ENCODE data around the gene G6PD. TPM values are rescaled to one million over a fixed set of nuclear protein-coding genes. Genes with fewer than 3 reads are reported as not detected.

G6PD gene
- total and polyA plus RNA-seq, 2 of the 4 experiments (the other 2 are of a cell fraction), result 77.1 to 213 TPM

DNA sequence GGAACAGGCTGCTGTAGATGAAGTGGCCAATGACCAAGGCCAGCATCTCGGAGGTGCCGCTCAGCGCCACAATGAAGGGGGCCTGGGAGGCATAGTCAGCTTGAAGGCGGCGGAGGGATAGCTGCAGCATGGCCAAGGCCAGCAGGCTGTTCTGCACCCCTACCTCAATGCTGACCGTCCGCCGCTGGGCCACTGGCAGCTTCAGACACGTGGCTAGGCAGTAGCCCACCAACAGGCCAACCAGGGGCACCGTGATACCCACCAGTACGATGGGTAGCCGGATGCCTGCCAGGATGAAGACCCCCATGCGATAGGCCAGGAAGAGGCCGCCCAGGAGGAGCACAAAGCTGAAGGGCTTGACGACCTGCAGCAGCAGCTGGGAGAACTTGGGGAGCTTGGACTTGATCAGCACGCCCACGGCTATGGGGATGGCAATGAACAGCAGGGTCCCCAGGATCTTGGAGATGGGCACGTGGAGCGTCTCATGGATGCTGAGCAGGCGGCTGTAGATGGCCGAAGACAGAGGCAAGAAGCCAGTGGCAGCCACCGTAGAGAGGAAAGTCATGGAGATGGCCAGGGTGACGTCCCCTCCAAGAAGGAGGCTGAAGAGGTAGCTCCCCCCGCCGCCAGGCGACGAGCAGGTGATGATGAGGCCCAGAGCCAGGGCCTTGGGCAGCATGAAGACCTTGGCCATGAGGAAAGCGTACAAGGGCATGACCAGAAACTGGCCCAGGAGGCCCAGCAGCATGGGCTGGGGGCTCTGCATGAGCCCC is 58.9 kb downstream of the G6PD start:
- Histone ChIP-seq H2AK5ac (ENCODE audit: low read depth, low read length) (no peak overlapping the region; the same call in 1 of the 2 replicates), H3K23ac (ENCODE audit: low read depth, low read length) (no peak overlapping the region), H4K5ac (ENCODE audit: low read depth, low read length) (no peak overlapping the region), H3K4me3 (ENCODE audit: insufficient read depth, low read depth, low read length) (no peak overlapping the region), H3K4me2 (ENCODE audit: low read depth, low read length) (no peak overlapping the region), H2BK15ac (ENCODE audit: low read depth, low read length) (no peak overlapping the region), H4K20me1 (ENCODE audit: insufficient read depth, low read length) (peaks cover 4% of the 10 kb centered on the region; the same call in 1 of the 2 replicates), H3K4ac (ENCODE audit: low read depth, low read length) (no peak overlapping the region), H3K27me3 (ENCODE audit: control insufficient read depth, insufficient read depth, low read length) (no peaks in the 10 kb centered on the region), H2BK5ac (ENCODE audit: low read depth, low read length, poor library complexity, severe bottlenecking) (no peak overlapping the region), H4K8ac (ENCODE audit: low read depth in 2 of 2, low read length in 2 of 2) (no peak overlapping the region), H3K27ac (ENCODE audit: insufficient read depth, low read length) (no peak overlapping the region), H3K14ac (replicated peaks; ENCODE audit: low read depth, low read length) (no peak overlapping the region), H3K79me1 (ENCODE audit: low read depth in 1 of 2, low read length in 2 of 2) (peaks cover 3 to 38% of the 10 kb centered on the region in 2 experiments; a peak in 3 of 4 replicates), H3K36me3 (ENCODE audit: control insufficient read depth, insufficient read depth, low read length) (peaks cover 16% of the 10 kb centered on the region; the same call in 1 of the 2 replicates), H3K18ac (ENCODE audit: low read depth, low read length) (no peak overlapping the region), H2BK120ac (ENCODE audit: low read depth, low read length) (no peak overlapping the region), H3K4me1 (ENCODE audit: control insufficient read depth, insufficient read depth, low read length) (peaks cover 4% of the 10 kb centered on the region; the same call in 1 of the 2 replicates), H3K9me3 (ENCODE audit: control insufficient read depth, insufficient read depth, low read length) (no peaks in the 10 kb centered on the region), H2BK20ac (ENCODE audit: low read depth, low read length) (no peak overlapping the region), H3K56ac (ENCODE audit: extremely low read depth, insufficient read depth, low read length) (no peak overlapping the region), H4K91ac (ENCODE audit: insufficient read depth, low read depth, low read length) (no peak overlapping the region), H3K9me1 (ENCODE audit: insufficient read depth, low read length) (peaks cover 8% of the 10 kb centered on the region; the same call in 1 of the 2 replicates), H3K9ac (ENCODE audit: low read depth, low read length) (no peak overlapping the region), H2AFZ (replicated peaks; ENCODE audit: low read length, poor library complexity) (no peak overlapping the region), H2AK9ac (replicated peaks; ENCODE audit: low read depth, low read length, poor library complexity) (no peak overlapping the region)
- in situ Hi-C loops (cut with MboI; ENCODE audit: low sequenced_read_pairs), result no loop called here
- ATAC-seq (ENCODE audit: low read depth) (no peak), DNase-seq (no peak)
- no TSS peak for BruUV-seq (replicated peaks)
- dilution Hi-C loops (cut with HindIII; ENCODE audit: low sequenced_read_pairs, unreplicated experiment), result no loop called here
- intact Hi-C loops (cut with micrococcal nuclease), result no loop called here
- ChIA-PET POLR2A (ENCODE audit: unreplicated experiment) (interaction anchor here (0.5 kb wide), 1 partner anchor 24 kb away, joined by 5 read pairs; no protein-coding TSS in a partner anchor), CTCF (no interaction called here)
- 85% methylated on average over 23 of the region's 28 CpGs; no CpG with 5 or more reads in 1 of the 2 experiments for WGBS, 2 experiments (ENCODE audit: extremely low coverage in 2 of 2, insufficient read length in 1 of 2)
- TF ChIP-seq, protein P1, sequence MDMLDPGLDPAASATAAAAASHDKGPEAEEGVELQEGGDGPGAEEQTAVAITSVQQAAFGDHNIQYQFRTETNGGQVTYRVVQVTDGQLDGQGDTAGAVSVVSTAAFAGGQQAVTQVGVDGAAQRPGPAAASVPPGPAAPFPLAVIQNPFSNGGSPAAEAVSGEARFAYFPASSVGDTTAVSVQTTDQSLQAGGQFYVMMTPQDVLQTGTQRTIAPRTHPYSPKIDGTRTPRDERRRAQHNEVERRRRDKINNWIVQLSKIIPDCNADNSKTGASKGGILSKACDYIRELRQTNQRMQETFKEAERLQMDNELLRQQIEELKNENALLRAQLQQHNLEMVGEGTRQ (IDR thresholded peaks at IDR 0.05; ENCODE audit: low read depth, low read length), result no peak
- TF ChIP-seq SMC3 (IDR thresholded peaks at IDR 0.05; ENCODE audit: low read depth, low read length) (no peak), CEBPB (IDR thresholded peaks at IDR 0.05; ENCODE audit: low read depth, low read length) (no peak), CHD1 (IDR thresholded peaks at IDR 0.05; ENCODE audit: low read depth, low read length) (no peak), POLR2A (IDR thresholded peaks at IDR 0.05; ENCODE audit: low read depth, low read length) (no peak), NFE2L2 (IDR thresholded peaks at IDR 0.05; ENCODE audit: low read depth, low read length) (no peak), FOS (IDR thresholded peaks at IDR 0.05; ENCODE audit: low read depth, low read length) (no peak), MAFK (IDR thresholded peaks at IDR 0.05; ENCODE audit: low read depth, low read length) (no peak), RAD21 (IDR thresholded peaks at IDR 0.05; ENCODE audit: low read length) (no peak), RCOR1 (IDR thresholded peaks at IDR 0.05; ENCODE audit: insufficient replicate concordance, low read length) (no peak), MXI1 (IDR thresholded peaks at IDR 0.05; ENCODE audit: borderline replicate concordance, low read depth, low read length) (no peak), BHLHE40 (IDR thresholded peaks at IDR 0.05; ENCODE audit: low read depth, low read length) (no peak), MAZ (IDR thresholded peaks at IDR 0.05; ENCODE audit: borderline replicate concordance, low read depth, low read length) (no peak)
- TF ChIP-seq, protein P2, sequence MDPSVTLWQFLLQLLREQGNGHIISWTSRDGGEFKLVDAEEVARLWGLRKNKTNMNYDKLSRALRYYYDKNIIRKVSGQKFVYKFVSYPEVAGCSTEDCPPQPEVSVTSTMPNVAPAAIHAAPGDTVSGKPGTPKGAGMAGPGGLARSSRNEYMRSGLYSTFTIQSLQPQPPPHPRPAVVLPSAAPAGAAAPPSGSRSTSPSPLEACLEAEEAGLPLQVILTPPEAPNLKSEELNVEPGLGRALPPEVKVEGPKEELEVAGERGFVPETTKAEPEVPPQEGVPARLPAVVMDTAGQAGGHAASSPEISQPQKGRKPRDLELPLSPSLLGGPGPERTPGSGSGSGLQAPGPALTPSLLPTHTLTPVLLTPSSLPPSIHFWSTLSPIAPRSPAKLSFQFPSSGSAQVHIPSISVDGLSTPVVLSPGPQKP (IDR thresholded peaks at IDR 0.05; ENCODE audit: borderline replicate concordance, low read depth, low read length), result no peak
- TF ChIP-seq, protein P3, sequence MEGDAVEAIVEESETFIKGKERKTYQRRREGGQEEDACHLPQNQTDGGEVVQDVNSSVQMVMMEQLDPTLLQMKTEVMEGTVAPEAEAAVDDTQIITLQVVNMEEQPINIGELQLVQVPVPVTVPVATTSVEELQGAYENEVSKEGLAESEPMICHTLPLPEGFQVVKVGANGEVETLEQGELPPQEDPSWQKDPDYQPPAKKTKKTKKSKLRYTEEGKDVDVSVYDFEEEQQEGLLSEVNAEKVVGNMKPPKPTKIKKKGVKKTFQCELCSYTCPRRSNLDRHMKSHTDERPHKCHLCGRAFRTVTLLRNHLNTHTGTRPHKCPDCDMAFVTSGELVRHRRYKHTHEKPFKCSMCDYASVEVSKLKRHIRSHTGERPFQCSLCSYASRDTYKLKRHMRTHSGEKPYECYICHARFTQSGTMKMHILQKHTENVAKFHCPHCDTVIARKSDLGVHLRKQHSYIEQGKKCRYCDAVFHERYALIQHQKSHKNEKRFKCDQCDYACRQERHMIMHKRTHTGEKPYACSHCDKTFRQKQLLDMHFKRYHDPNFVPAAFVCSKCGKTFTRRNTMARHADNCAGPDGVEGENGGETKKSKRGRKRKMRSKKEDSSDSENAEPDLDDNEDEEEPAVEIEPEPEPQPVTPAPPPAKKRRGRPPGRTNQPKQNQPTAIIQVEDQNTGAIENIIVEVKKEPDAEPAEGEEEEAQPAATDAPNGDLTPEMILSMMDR (conservative IDR thresholded peaks at IDR 0.05; ENCODE audit: low read depth, low read length), result no peak
